ENCODE data around the gene CHDH.

The CHDH gene

GRCh38 chr3:53807117-53807810 is 39.0 kb downstream of the CHDH start:
- no peak for DNase-seq (ENCODE audit: low spot score)

- DNase-seq (ENCODE audit: low spot score): peak; percentile 99
Measured at GRCh38 chr3:53806182-53807116, 39.8 kb downstream of the CHDH start.

- no peak for DNase-seq (ENCODE audit: low spot score)
Measured at GRCh38 chr3:53805463-53806159, 40.6 kb downstream of the CHDH start.

GRCh38 chr3:53804697-53805462 is 41.3 kb downstream of the CHDH start:
- DNase-seq (ENCODE audit: low spot score): peak; percentile 93

GRCh38 chr3:53803816-53804695 is 42.2 kb downstream of the CHDH start:
- peak; percentile 50 for DNase-seq (ENCODE audit: low spot score)

- no peak for DNase-seq (ENCODE audit: low spot score)
Measured at GRCh38 chr3:53803124-53803815, 42.9 kb downstream of the CHDH start.

GRCh38 chr3:53802256-53802880 is 43.9 kb downstream of the CHDH start:
- DNase-seq (ENCODE audit: low spot score): no peak

GRCh38 chr3:53801319-53801718 is 44.9 kb downstream of the CHDH start:
- DNase-seq (ENCODE audit: low spot score): no peak

GRCh38 chr3:53800041-53800906 is 45.9 kb downstream of the CHDH start:
- no peak for DNase-seq (ENCODE audit: low spot score)

GRCh38 chr3:53799338-53799865 is 46.8 kb downstream of the CHDH start:
- peak; percentile 28 for DNase-seq (ENCODE audit: low spot score)

- no peak for DNase-seq (ENCODE audit: low spot score)
Measured at GRCh38 chr3:53798144-53798543, 48.1 kb downstream of the CHDH start.

GRCh38 chr3:53795789-53796560 is 50.2 kb downstream of the CHDH start:
- no peak for DNase-seq (ENCODE audit: low spot score)

- peak; percentile 89 for DNase-seq (ENCODE audit: low spot score)
Measured at GRCh38 chr3:53795176-53795575, 51.0 kb downstream of the CHDH start.

- DNase-seq (ENCODE audit: low spot score): peak; percentile 74
Measured at GRCh38 chr3:53794597-53794996, 51.6 kb downstream of the CHDH start.

- DNase-seq (ENCODE audit: low spot score): no peak
Measured at GRCh38 chr3:53792866-53793265, 53.4 kb downstream of the CHDH start.

GRCh38 chr3:53791317-53791716 is 54.9 kb downstream of the CHDH start:
- DNase-seq (ENCODE audit: low spot score): no peak

GRCh38 chr3:53790470-53790869 is 55.7 kb downstream of the CHDH start:
- no peak for DNase-seq (ENCODE audit: low spot score)

- no peak for DNase-seq (ENCODE audit: low spot score)
Measured at GRCh38 chr3:53789459-53789858, 56.8 kb downstream of the CHDH start.
